ENCODE data around the gene BICD1.
A peak's percentile ranks its signal among the peaks of the same experiment; 100 is the strongest.
"Not testable (repeated sequence)": the region's sequence is repeated elsewhere in the genome, so short reads cannot be mapped to it uniquely, and the experiment has no call there.

The BICD1 gene

DNA sequence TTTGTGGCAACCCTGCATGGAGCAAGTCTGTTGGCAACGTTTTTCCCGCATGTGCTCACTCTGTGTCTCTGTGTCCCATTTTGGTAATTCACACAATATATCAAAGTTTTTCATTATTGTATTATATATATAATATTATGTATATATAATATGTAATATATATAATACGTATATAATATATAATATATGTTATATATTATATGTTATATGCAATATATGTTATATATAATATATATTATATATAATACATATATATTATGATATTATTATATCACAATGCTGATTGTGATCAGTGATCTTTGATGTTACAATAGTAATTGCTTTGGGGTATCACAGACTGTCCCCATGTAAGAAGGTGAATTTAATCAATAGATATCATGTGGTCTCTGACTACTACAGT lies 84.8 kb downstream of the BICD1 start:
- DNase-seq (ENCODE audit: low read depth in 2 of 2) = no peak

DNA sequence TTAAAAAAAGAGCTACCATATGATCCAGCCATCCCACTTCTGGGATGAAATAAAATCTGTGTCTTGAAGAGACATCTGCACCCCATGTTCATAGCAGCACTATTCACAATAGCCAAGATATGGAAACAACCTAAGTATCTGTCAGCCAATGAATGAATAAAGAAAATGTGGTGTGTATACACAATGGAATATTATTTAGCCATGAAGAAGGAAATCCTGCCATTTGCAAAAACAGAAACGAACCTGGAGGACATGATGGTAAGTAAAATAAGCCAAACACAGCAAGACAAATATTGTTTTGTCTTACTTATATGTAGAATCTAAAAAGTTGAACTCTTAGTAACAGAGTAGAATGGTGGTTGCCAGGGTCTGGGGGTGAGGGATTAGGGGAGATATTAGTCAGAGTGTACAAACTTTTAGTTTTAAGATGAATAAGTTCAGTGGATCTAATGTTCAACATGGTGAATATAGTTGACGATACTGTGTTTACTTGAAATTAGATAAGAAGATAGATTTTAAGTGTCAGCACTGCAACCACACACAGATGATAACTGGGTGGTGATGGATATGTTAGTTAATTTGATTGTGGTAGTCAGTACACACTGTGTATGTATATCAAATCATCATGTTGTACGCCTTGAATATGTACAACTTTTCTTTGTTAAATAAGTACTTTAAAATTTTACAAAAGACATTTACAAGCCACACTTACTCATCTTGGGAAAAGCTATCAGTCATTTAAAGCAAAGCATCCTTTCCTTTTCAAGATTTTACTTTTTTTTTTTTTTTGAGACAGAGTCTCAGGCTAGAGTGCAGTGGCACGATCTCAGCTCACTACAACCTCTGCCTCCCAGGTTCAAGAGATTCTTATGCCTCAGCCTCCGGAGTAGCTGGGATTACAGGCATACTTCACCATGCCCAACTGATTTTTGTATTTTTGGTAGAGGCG lies 89.9 kb downstream of the BICD1 start:
- no peak for DNase-seq (ENCODE audit: low read depth in 2 of 2)

GRCh38 chr12:32197421-32197820 lies 90.8 kb downstream of the BICD1 start:
- DNase-seq (ENCODE audit: low read depth in 2 of 2) = peak; percentile 24 to 27

GRCh38 chr12:32198555-32198954 lies 91.9 kb downstream of the BICD1 start:
- DNase-seq (ENCODE audit: low read depth in 2 of 2) = no peak

DNA sequence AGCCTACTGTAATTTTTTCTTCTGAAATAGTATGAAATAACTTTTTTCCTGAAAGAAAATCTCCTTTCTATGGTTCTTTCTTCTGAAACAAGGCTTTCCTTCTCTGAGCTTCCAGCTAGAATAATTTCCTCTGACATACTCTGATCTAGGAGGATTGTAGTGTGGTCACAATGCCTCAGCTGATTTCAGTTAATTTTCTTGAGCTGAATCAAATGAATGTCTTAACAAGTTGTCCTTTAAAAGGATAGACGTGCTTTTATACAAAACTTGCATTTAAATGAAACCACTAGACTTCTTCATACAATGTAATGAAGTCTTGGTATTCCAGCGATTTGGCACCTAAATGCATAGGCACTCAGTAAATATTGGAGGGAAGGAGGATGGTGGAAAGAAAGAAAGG lies 94.4 kb downstream of the BICD1 start:
- no peak for DNase-seq (ENCODE audit: low read depth in 2 of 2)

DNA sequence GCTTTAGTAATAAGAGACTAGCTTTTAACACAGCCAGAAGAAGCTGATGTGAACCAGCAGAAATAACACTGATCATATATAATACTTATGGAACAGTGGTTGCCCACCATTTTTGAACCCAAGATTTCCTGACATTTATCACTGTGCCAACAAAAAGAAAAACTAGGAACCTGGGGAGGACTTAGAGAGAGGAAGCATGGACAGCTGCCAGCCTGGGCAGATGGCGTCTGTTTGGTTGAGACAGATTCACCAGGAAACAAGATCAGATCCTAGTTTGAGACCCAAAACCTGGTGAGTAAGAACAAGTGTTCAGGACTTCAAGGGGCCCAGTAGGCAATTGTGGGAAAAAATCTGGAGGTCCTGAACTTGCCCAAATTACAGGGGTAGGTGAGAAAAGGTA lies 95.3 kb downstream of the BICD1 start:
- no peak for DNase-seq (ENCODE audit: low read depth in 2 of 2)

- no peak for DNase-seq (ENCODE audit: low read depth in 2 of 2)
Measured at GRCh38 chr12:32205731-32206130, 99.1 kb downstream of the BICD1 start.

GRCh38 chr12:32208355-32208754 lies 101.7 kb downstream of the BICD1 start:
- no peak for DNase-seq (ENCODE audit: low read depth in 2 of 2)

DNA sequence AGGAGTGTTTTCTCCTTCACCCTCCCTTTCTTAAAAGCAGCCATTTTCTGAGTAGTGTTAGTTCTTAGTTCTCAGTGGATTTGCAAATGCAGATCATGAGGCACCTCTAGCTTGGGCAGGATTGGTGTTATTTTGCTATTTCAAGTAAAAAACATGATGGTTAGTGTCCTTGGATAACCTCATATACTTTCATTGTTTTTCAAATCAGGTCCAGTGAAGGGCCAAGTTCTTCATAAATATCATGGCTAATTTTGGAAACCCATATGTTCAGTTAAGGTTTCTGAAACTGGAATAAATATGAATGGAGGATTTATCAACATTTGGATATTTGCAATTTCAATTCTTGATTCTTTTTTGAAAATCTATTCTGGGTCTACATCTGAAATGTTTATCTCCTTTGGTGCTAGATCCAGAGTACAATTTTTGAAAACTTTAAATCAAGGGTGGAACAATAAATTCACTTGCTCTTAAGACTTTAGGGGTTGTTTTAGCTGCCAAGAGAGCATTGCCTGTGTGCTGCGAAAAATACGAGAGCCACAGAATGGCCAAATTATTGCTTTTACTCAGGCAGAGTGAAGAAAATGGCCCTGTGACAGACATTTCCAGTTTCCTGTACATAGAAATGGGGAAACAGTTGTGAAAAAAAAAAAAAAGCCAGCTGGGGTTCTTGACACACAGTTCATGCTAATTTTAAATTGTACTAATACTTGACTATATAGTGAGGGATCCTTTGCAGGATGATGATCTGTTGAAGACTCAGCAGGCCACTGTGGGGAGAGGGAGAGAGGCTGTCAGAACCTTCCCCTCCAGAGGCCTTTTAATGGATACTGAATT lies 104.6 kb downstream of the BICD1 start:
- no peak for DNase-seq (ENCODE audit: low read depth in 2 of 2)

DNA sequence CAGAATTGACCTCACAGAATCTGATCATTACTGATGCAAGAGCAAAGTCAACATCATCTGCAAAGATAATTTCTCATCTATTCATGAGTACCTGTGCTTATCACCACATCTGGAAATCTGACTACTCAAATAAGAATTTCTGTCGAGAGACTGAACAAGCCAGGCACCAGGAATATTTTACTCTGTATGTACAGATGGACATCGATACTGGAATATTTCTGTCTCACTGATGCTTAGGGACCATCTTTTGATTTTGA lies 105.2 kb downstream of the BICD1 start:
- no peak for DNase-seq (ENCODE audit: low read depth in 2 of 2)

DNA sequence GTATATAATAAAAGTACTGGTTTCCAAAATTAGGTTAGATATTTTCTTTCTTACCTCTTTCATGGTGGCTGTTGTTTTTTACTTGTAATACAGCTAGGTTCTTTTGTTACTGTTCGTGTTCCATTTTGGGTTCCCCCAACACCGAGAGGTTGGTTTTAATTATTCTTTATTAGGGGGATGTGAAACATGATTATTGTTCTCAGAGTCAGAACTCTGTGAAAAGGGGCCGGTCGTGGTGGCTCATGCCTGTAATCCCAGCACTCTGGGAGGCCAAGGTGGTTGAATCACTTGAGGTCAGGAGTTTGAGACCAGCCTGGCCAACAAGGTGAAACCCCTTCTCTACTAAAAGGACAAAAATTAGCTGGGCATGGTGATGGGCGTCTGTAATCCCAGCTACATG lies 108.1 kb downstream of the BICD1 start:
- DNase-seq (ENCODE audit: low read depth in 2 of 2) = no peak

- peak; percentile 84 to 85 for DNase-seq (ENCODE audit: low read depth in 2 of 2)
Measured at GRCh38 chr12:32217354-32218310, 111.0 kb downstream of the BICD1 start.

DNA sequence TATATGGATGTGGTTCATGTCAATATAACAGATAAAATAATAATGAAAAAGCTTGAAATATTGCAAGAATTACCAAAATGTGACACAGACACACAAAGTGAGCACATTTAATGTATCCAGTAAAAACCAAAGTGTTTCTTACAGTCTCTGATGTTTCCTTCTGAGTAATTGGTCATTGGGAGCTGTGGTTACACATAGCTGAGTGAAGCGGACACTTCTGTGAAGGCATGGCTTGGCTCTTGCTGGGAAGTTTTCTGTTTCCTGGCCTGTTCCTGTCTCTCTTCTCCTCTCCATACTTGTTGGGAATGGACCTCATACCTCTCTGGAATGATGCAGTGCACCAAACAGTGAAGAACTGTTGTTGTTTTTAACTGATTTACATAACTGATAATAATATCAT lies 117.3 kb downstream of the BICD1 start:
- no peak for DNase-seq (ENCODE audit: low read depth in 2 of 2)

DNA sequence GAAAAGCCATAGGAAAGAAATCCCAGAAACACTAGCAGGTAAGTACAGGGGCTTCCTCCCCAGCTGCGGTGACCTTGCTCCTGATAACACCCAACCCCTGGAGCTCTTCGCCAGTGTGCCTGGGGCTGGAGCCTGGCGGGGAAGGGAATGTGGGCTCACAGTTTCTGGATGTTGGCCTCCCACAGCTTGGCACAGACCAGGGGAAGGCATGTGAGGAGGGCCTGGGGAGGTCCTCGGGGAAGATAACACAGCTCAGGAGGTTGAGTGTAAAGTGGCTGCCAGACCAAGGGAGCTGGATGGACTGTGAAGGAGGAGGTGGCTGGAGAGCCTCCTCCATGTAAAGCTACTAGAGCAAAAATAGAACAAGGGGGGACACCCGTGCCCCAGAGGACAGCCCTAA lies 120.1 kb downstream of the BICD1 start:
- DNase-seq (ENCODE audit: low read depth in 2 of 2) = no peak

- DNase-seq (ENCODE audit: low read depth in 2 of 2) = no peak
Measured at GRCh38 chr12:32229971-32230612, 123.4 kb downstream of the BICD1 start.

- no peak for DNase-seq (ENCODE audit: low read depth in 2 of 2)
Measured at GRCh38 chr12:32230613-32230993, 124.0 kb downstream of the BICD1 start.

DNA sequence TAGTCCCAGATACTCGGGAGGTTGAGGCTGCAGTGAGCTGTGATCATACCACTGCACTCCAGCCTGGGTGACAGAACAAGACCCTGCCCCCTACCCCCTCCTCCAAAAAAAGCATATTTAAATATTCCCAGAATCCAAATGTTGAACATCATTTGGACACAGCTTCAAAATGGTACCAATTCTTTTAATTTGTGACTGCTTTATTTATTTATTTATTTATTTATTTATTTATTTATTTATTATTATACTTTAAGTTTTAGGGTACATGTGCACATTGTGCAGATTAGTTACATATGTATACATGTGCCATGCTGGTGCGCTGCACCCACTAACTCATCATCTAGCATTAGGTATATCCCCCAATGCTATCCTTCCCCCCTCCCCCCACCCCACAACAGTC lies 124.7 kb downstream of the BICD1 start:
- DNase-seq (ENCODE audit: low read depth in 2 of 2) = not testable (repeated sequence)

DNA sequence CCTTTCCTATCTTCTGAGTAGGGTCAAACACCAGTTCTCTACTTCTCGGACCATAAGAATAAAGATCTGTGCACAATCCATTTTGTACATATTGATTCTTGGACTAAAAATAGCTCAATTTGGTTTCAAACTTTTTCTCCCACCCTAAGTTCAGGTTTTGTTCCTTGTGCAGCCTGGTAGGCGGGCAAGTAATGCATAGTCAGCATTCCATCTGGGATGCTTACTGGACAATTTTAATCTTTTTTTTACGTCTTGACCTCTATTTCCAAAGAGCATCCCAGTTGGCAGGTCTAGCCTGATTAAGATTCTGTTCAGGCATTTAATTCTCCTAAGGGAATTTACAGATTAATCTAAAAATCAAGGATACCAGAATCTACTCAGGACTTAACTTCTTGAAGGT lies 126.9 kb downstream of the BICD1 start:
- no peak for DNase-seq (ENCODE audit: low read depth in 2 of 2)

DNA sequence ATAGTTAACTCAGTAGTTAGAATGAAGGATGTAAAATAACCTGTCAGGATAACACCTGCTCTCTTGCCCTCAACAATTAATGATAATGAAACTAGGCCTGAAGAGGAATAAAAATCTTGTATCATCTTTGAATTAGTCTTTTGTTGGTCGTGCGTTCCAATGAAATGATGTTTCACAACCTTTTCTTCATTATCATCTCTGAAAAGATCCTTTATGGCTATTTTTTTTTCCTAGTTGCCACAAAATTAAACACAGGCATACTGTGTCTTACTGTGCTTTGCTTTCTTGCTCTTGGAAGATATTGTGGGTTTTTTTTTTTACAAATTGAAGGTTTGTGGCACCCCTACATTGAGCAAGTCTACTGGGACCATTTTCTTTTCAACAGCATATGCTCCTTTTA lies 128.6 kb downstream of the BICD1 start:
- DNase-seq (ENCODE audit: low read depth in 2 of 2) = no peak

- peak in 1 of 2 experiments; percentile 21 for DNase-seq (ENCODE audit: low read depth in 2 of 2)
Measured at GRCh38 chr12:32240162-32240561, 133.5 kb downstream of the BICD1 start.

- no peak for DNase-seq (ENCODE audit: low read depth in 2 of 2)
Measured at GRCh38 chr12:32240831-32241230, 134.2 kb downstream of the BICD1 start.

Measured in fibroblast of skin of left quadriceps (primary cell).